Articular chondrocyte of knee joint (primary cell): ENCODE results near the gene ARHGEF18. TPM values are rescaled to one million over a fixed set of nuclear protein-coding genes. Genes with fewer than 3 reads are reported as not detected.

Experiments
- total RNA-seq: library from RNA; depleted of rRNA; stranded (reverse); fragments of >200 nt; gene quantifications from 2 replicates; pipeline ENCODE4 v1.2.3, GENCODE V29; 2012

The ARHGEF18 gene
- 22.6 and 23.2 TPM in 2 replicates for total RNA-seq

DNA sequence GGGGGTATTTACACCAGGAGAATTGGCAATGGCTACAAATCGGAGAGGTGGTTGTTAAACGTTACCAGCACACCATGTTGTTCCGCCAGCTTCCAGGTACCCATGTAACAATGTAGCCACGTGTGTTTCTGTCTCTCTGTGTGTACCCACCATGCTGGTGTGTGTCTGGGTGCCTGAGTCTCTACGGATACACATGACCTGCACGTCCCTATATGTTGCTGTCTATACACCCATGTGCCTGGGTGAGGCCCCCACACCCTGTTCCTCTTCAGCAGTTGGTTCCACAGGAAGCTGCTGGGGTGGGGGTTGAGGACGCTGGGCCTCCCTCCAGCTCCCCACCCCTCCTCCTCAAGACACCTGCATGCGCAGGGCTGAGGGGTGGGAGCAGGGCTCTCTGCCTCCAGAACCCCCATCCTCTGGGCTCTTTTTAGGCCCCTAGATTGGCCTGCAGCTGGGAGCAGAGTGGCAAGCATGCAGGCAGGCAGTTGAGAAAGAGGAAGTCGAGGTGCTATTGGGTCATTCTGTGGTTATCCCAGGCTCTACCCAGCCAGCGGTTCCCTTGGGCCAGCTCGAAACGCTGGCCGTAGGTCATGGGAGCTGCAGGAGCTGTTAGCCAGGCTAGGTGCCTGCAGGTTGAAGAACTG, at the start of gene ARHGEF18:
Gene ARHGEF18 (plus strand): TSS at position 351 of the 644 bp plus-strand sequence. CDS start 13,954 bp downstream, outside the sequence.

Other genes starting within 250 kb of the ARHGEF18 start
- 17.4 and 20.9 TPM in 2 replicates for gene INSR, start 54.5 kb upstream of the ARHGEF18 start, total RNA-seq
- 1.7 and 2.9 TPM in 2 replicates for gene PEX11G, start 140.1 kb downstream of the ARHGEF18 start, total RNA-seq
- gene ZNF358, start 167.2 kb downstream of the ARHGEF18 start, total RNA-seq = 18.5 and 22.7 TPM in 2 replicates
- 5.7 and 8.4 TPM in 2 replicates for gene MCOLN1, start 173.7 kb downstream of the ARHGEF18 start, total RNA-seq
- 57.8 and 64.2 TPM in 2 replicates for gene PNPLA6, start 186.8 kb downstream of the ARHGEF18 start, total RNA-seq
- not detected in 2 replicates for gene CAMSAP3, start 246.9 kb downstream of the ARHGEF18 start, total RNA-seq